OCI-M2 (cell line): ENCODE measurements around the gene RNF144B.
"Not testable (repeated sequence)": the region's sequence is repeated elsewhere in the genome, so short reads cannot be mapped to it uniquely, and the experiment has no call there.

ENCODE experiments used
- DNase-seq: peaks from one replicate; lab custom pipeline; 2025; ENCODE audit not compliant: unreplicated experiment; lab: John Stamatoyannopoulos, UW

The RNF144B gene

GRCh38 chr6:18371010-18371409 is 16.1 kb upstream of the RNF144B start:
- no peak for DNase-seq

- no peak for DNase-seq
Observed at GRCh38 chr6:18371656-18372055, 15.5 kb upstream of the RNF144B start.

GRCh38 chr6:18380158-18380836 is 6.9 kb upstream of the RNF144B start:
- no peak for DNase-seq

GRCh38 chr6:18380851-18381250 is 6.3 kb upstream of the RNF144B start:
- no peak for DNase-seq

GRCh38 chr6:18383441-18383840 is 3.7 kb upstream of the RNF144B start:
- DNase-seq, result no peak

GRCh38 chr6:18384621-18385020 is 2.5 kb upstream of the RNF144B start:
- no peak for DNase-seq

- no peak for DNase-seq
Observed at GRCh38 chr6:18386298-18386976, 713 bp upstream of the RNF144B start.

GRCh38 chr6:18388271-18388670 is 1.1 kb downstream of the RNF144B start:
- no peak for DNase-seq

- DNase-seq, result no peak
Observed at GRCh38 chr6:18388942-18389341, 1.8 kb downstream of the RNF144B start.

- no peak for DNase-seq
Observed at GRCh38 chr6:18389479-18389878, 2.3 kb downstream of the RNF144B start.

GRCh38 chr6:18390476-18390875 is 3.3 kb downstream of the RNF144B start:
- DNase-seq, result no peak

GRCh38 chr6:18391023-18391422 is 3.9 kb downstream of the RNF144B start:
- no peak for DNase-seq

GRCh38 chr6:18392346-18392877 is 5.3 kb downstream of the RNF144B start:
- DNase-seq, result no peak

- no peak for DNase-seq
Observed at GRCh38 chr6:18393698-18394097, 6.5 kb downstream of the RNF144B start.

GRCh38 chr6:18395177-18395855 is 8.2 kb downstream of the RNF144B start:
- DNase-seq, result no peak

GRCh38 chr6:18395856-18396197 is 8.7 kb downstream of the RNF144B start:
- no peak for DNase-seq

GRCh38 chr6:18397701-18398100 is 10.6 kb downstream of the RNF144B start:
- DNase-seq, result no peak

GRCh38 chr6:18398225-18398624 is 11.1 kb downstream of the RNF144B start:
- DNase-seq, result not testable (repeated sequence)

GRCh38 chr6:18400831-18401446 is 13.8 kb downstream of the RNF144B start:
- DNase-seq, result no peak

GRCh38 chr6:18404965-18405364 is 17.8 kb downstream of the RNF144B start:
- not testable (repeated sequence) for DNase-seq

- no peak for DNase-seq
Observed at GRCh38 chr6:18405477-18406293, 18.5 kb downstream of the RNF144B start.
